C4-2B (cell line): ENCODE data around the gene LDB3.

Experiments
- CTCF ChIP-seq: fragments of 450-650 bp; conservative IDR thresholded peaks from 2 replicates; pipeline ENCODE4 v1.5.1; 2017; ENCODE audit warnings: mild to moderate bottlenecking
- ZFX ChIP-seq: fragments of 450-650 bp; IDR thresholded peaks from 2 replicates; pipeline ENCODE4 v1.6.1; 2017

GRCh38 chr10:86659161-86659691 lies 9.1 kb upstream of the LDB3 start:
- TF ChIP-seq CTCF (no peak), ZFX (no peak)
